ENCODE measurements around the gene CCDC157.
A peak's percentile ranks its signal among the peaks of the same experiment; 100 is the strongest.

CCDC157 gene

GRCh38 chr22:30373331-30374325 lies 16.8 kb downstream of the CCDC157 start:
- TF ChIP-seq, protein P1, sequence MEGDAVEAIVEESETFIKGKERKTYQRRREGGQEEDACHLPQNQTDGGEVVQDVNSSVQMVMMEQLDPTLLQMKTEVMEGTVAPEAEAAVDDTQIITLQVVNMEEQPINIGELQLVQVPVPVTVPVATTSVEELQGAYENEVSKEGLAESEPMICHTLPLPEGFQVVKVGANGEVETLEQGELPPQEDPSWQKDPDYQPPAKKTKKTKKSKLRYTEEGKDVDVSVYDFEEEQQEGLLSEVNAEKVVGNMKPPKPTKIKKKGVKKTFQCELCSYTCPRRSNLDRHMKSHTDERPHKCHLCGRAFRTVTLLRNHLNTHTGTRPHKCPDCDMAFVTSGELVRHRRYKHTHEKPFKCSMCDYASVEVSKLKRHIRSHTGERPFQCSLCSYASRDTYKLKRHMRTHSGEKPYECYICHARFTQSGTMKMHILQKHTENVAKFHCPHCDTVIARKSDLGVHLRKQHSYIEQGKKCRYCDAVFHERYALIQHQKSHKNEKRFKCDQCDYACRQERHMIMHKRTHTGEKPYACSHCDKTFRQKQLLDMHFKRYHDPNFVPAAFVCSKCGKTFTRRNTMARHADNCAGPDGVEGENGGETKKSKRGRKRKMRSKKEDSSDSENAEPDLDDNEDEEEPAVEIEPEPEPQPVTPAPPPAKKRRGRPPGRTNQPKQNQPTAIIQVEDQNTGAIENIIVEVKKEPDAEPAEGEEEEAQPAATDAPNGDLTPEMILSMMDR (IDR thresholded peaks at IDR 0.05; ENCODE audit: poor library complexity, severe bottlenecking), result no peak
- H3K4me3 ChIP-seq (ENCODE audit: severe bottlenecking), result no peak overlapping the region
- H3K27ac ChIP-seq (ENCODE audit: poor library complexity, severe bottlenecking), result no peak overlapping the region

GRCh38 chr22:30375312-30375849 lies 18.6 kb downstream of the CCDC157 start:
- Histone ChIP-seq H3K27ac (ENCODE audit: poor library complexity, severe bottlenecking) (no peak overlapping the region), H3K4me1 (ENCODE audit: insufficient read depth, poor library complexity, severe bottlenecking) (no peaks in the 10 kb centered on the region), H3K36me3 (ENCODE audit: low read depth) (peaks cover 7% of the 10 kb centered on the region), H3K9me3 (ENCODE audit: severe bottlenecking) (no peaks in the 10 kb centered on the region), H3K4me3 (ENCODE audit: severe bottlenecking) (no peak overlapping the region), H3K27me3 (ENCODE audit: insufficient read depth, poor library complexity, severe bottlenecking) (no peaks in the 10 kb centered on the region)
- TF ChIP-seq, protein P1 (IDR thresholded peaks at IDR 0.05; ENCODE audit: poor library complexity, severe bottlenecking), result no peak
- no peak for DNase-seq (ENCODE audit: low spot score)
- no peak for ATAC-seq (ENCODE audit: low read depth)

More at GRCh38 chr22:30373331-30374325, 16.8 kb downstream of the CCDC157 start:
- no peaks in the 10 kb centered on the region for H3K4me1 ChIP-seq (ENCODE audit: insufficient read depth, poor library complexity, severe bottlenecking)
- no peaks in the 10 kb centered on the region for H3K27me3 ChIP-seq (ENCODE audit: insufficient read depth, poor library complexity, severe bottlenecking)
- DNase-seq (ENCODE audit: low spot score), result no peak
- H3K9me3 ChIP-seq (ENCODE audit: severe bottlenecking), result no peaks in the 10 kb centered on the region
- H3K36me3 ChIP-seq (ENCODE audit: low read depth), result peaks cover 7% of the 10 kb centered on the region
- ATAC-seq (ENCODE audit: low read depth), result 0 out of 3 replicates have a peak, but pooled peaks have one; percentile 16

DNA sequence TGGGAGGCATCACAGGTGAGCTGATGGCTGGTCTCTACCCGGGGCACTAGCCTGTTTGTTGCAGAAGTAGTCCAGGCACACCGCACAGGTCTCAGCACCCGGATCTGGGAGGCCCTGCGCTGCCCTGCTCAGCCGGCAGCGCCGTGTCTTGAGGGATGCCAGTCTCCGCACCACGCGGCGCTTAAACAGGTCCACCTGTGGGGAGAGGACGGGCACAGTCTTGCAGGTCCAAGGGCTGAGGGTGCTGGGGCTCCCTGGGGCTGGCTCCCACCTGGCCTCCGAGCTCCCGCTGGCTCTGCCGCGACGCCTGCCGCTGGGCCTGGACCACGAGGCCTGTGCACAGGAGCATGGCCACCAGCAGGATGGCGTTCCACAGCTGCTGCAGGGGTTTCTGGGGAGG lies 23.2 kb downstream of the CCDC157 start:
- H3K36me3 ChIP-seq (ENCODE audit: low read depth), result peaks cover 13% of the 10 kb centered on the region

DNA sequence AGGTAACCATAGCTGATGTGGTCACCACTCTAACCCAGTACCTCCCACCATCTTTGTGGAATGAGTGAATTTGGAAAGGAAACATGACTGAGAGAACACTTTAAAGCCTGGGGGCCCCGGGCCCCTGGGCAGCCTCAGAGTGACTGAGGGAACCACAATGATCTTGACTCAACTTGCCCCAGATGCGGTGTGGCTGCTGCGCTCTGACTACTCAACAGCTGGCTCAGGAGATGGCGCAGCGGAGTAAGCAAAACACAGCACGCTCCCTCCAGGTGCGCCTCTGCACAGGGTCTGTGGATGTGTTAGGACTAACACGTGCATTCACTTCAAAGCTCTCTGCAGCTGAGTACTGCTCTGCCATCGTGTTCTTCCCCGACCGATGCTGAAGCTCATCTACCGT lies 24.5 kb downstream of the CCDC157 start:
- Histone ChIP-seq H3K36me3 (ENCODE audit: low read depth) (peaks cover 13% of the 10 kb centered on the region), H3K27ac (ENCODE audit: poor library complexity, severe bottlenecking) (no peak overlapping the region), H3K9me3 (ENCODE audit: severe bottlenecking) (no peaks in the 10 kb centered on the region), H3K4me1 (ENCODE audit: insufficient read depth, poor library complexity, severe bottlenecking) (no peaks in the 10 kb centered on the region), H3K4me3 (ENCODE audit: severe bottlenecking) (no peak overlapping the region), H3K27me3 (ENCODE audit: insufficient read depth, poor library complexity, severe bottlenecking) (no peaks in the 10 kb centered on the region)
- ATAC-seq (ENCODE audit: low read depth) (no peak), DNase-seq (ENCODE audit: low spot score) (no peak)
- TF ChIP-seq, protein P1 (IDR thresholded peaks at IDR 0.05; ENCODE audit: poor library complexity, severe bottlenecking), result no peak

More for the DNA sequence above, 23.2 kb downstream of the CCDC157 start:
- Histone ChIP-seq H3K27ac (ENCODE audit: poor library complexity, severe bottlenecking) (no peak overlapping the region), H3K27me3 (ENCODE audit: insufficient read depth, poor library complexity, severe bottlenecking) (no peaks in the 10 kb centered on the region), H3K9me3 (ENCODE audit: severe bottlenecking) (no peaks in the 10 kb centered on the region), H3K4me1 (ENCODE audit: insufficient read depth, poor library complexity, severe bottlenecking) (no peaks in the 10 kb centered on the region), H3K4me3 (ENCODE audit: severe bottlenecking) (no peak overlapping the region)
- ATAC-seq (ENCODE audit: low read depth), result no peak
- DNase-seq (ENCODE audit: low spot score), result no peak
- TF ChIP-seq, protein P1 (IDR thresholded peaks at IDR 0.05; ENCODE audit: poor library complexity, severe bottlenecking), result no peak

Measured in RWPE2 (cell line).